MM.1S (cell line): ENCODE measurements around the gene PSMB8.
"Not testable (repeated sequence)": the region's sequence is repeated elsewhere in the genome, so short reads cannot be mapped to it uniquely, and the experiment has no call there.

Experiments used
- DNase-seq: peaks from one replicate; pipeline ENCODE4 v3.0.0-alpha.2; 2015
- H2AFZ ChIP-seq: fragments of 300-600 bp; sonication (generic); 2 replicates; pipeline ENCODE4 v1.6.0; 2016; ENCODE audit warnings: antibody characterized with exemption, low read length
- H3F3A ChIP-seq: fragments of 300-600 bp; sonication (generic); 2 replicates; pipeline ENCODE4 v1.6.1; 2016; ENCODE audit warnings: mild to moderate bottlenecking, antibody characterized with exemption, low read length, moderate library complexity, mixed read lengths; ENCODE audit not compliant: insufficient read depth
- H3K27ac ChIP-seq: fragments of 300-600 bp; sonication (generic); 2 replicates; pipeline ENCODE4 v1.5.1; 2016; ENCODE audit warnings: mild to moderate bottlenecking, low read length
- H3K27me3 ChIP-seq: fragments of 300-600 bp; sonication (generic); replicated peaks from 2 replicates; pipeline ENCODE4 v1.6.0; 2016; ENCODE audit warnings: low read length; ENCODE audit not compliant: insufficient read depth
- H3K36me3 ChIP-seq: fragments of 300-600 bp; sonication (generic); replicated peaks from 2 replicates; pipeline ENCODE4 v1.6.1; 2016; ENCODE audit warnings: mild to moderate bottlenecking, low read length, mixed read lengths; ENCODE audit not compliant: insufficient read depth
- H3K4me1 ChIP-seq: fragments of 300-600 bp; sonication (generic); 2 replicates; pipeline ENCODE4 v1.6.1; 2016; ENCODE audit warnings: low read length, mixed read lengths
- H3K4me2 ChIP-seq: fragments of 300-600 bp; sonication (generic); 2 replicates; pipeline ENCODE4 v1.6.0; 2016; ENCODE audit warnings: low read depth, low read length
- H3K4me3 ChIP-seq: fragments of 300-600 bp; sonication (generic); 2 replicates; pipeline ENCODE4 v1.5.1; 2016; ENCODE audit warnings: low read length, mixed read lengths
- H3K79me2 ChIP-seq: fragments of 300-600 bp; sonication (generic); 2 replicates; pipeline ENCODE4 v1.6.1; 2016; ENCODE audit warnings: mixed run types, low read length, mixed read lengths
- H3K9ac ChIP-seq: fragments of 300-600 bp; sonication (generic); 2 replicates; pipeline ENCODE4 v1.6.1; 2016; ENCODE audit warnings: low read length, mixed read lengths
- H3K9me2 ChIP-seq: fragments of 300-600 bp; sonication (generic); replicated peaks from 2 replicates; pipeline ENCODE4 v1.6.1; 2016; ENCODE audit warnings: mild to moderate bottlenecking, low read length, mixed read lengths; ENCODE audit not compliant: insufficient read depth
- H3K9me3 ChIP-seq: fragments of 300-600 bp; sonication (generic); replicated peaks from 2 replicates; pipeline ENCODE4 v1.6.1; 2016; ENCODE audit warnings: mild to moderate bottlenecking, low read length, mixed read lengths; ENCODE audit not compliant: insufficient read depth
- H4K20me1 ChIP-seq: fragments of 300-600 bp; sonication (generic); 2 replicates; pipeline ENCODE4 v1.6.1; 2016; ENCODE audit warnings: mild to moderate bottlenecking, low read length, moderate library complexity, mixed read lengths; ENCODE audit not compliant: insufficient read depth
- CTCF ChIP-seq: fragments of 300-600 bp; sonication (generic); IDR thresholded peaks from 2 replicates; pipeline ENCODE4 v1.5.1; 2016; ENCODE audit warnings: antibody characterized with exemption, low read length, mixed read lengths
- EZH2 ChIP-seq: fragments of 300-600 bp; sonication (generic); optimal IDR thresholded peaks from 2 replicates; pipeline ENCODE3; 2017; ENCODE audit warnings: low read depth, mild to moderate bottlenecking, antibody characterized with exemption, low read length, mixed read lengths
- EZH2phosphoT487 ChIP-seq: fragments of 300-600 bp; sonication (generic); IDR thresholded peaks from 2 replicates; pipeline ENCODE4 v1.6.1; 2018; ENCODE audit warnings: antibody characterized with exemption, low read length

Gene PSMB8

GRCh38 chr6:32876603-32877002 is 32.8 kb upstream of the PSMB8 start:
- Histone ChIP-seq H2AFZ (no peak overlapping the region), H3K27ac (no peak overlapping the region), H3K4me2 (no peak overlapping the region), H4K20me1 (no peaks in the 10 kb centered on the region), H3K27me3 (no peaks in the 10 kb centered on the region; the same call in 1 of the 2 replicates), H3K9me3 (no peaks in the 10 kb centered on the region), H3K4me3 (no peak overlapping the region), H3K36me3 (no peaks in the 10 kb centered on the region), H3K9me2 (no peaks in the 10 kb centered on the region), H3K4me1 (0 out of 2 replicates have a peak, but pooled peaks cover 4% of the 10 kb centered on the region), H3F3A (no peaks in the 10 kb centered on the region), H3K9ac (no peak overlapping the region), H3K79me2 (no peaks in the 10 kb centered on the region)
- no peak for DNase-seq
- TF ChIP-seq CTCF (no peak), EZH2 (no peak), EZH2phosphoT487 (no peak)

- not testable (repeated sequence) for H4K20me1 ChIP-seq, DNase-seq, H3K27ac ChIP-seq, H3F3A ChIP-seq, H3K27me3 ChIP-seq, H3K9ac ChIP-seq, H3K4me3 ChIP-seq, H2AFZ ChIP-seq, H3K36me3 ChIP-seq, H3K9me2 ChIP-seq, H3K4me1 ChIP-seq, H3K79me2 ChIP-seq, H3K9me3 ChIP-seq, H3K4me2 ChIP-seq
Measured at GRCh38 chr6:32873947-32874346, 30.1 kb upstream of the PSMB8 start.

GRCh38 chr6:32868257-32868788 is 24.5 kb upstream of the PSMB8 start:
- peak; percentile 89 for TF ChIP-seq CTCF
- TF ChIP-seq EZH2: no peak
- TF ChIP-seq EZH2phosphoT487: no peak
- peak; percentile 79 for DNase-seq
- Histone ChIP-seq H3K79me2 (no peaks in the 10 kb centered on the region), H4K20me1 (no peaks in the 10 kb centered on the region), H3K9ac (no peak overlapping the region), H3K9me3 (no peaks in the 10 kb centered on the region), H3K36me3 (no peaks in the 10 kb centered on the region), H3K27ac (no peak overlapping the region), H3F3A (no peaks in the 10 kb centered on the region), H3K9me2 (no peaks in the 10 kb centered on the region), H3K4me3 (no peak overlapping the region), H2AFZ (no peak overlapping the region), H3K4me2 (no peak overlapping the region), H3K4me1 (0 out of 2 replicates have a peak, but pooled peaks cover 3% of the 10 kb centered on the region), H3K27me3 (no peaks in the 10 kb centered on the region)

- no peaks in the 10 kb centered on the region for H3K9me3 ChIP-seq
- H3K79me2 ChIP-seq: no peaks in the 10 kb centered on the region
- no peak overlapping the region; the same call in 1 of the 2 replicates for H2AFZ ChIP-seq
- H3F3A ChIP-seq: no peaks in the 10 kb centered on the region
- H3K4me2 ChIP-seq: no peak overlapping the region
- no peak for TF ChIP-seq EZH2
- no peak for TF ChIP-seq EZH2phosphoT487
- TF ChIP-seq CTCF: no peak
- no peaks in the 10 kb centered on the region for H3K27me3 ChIP-seq
- DNase-seq: no peak
- no peak overlapping the region for H3K9ac ChIP-seq
- no peaks in the 10 kb centered on the region for H4K20me1 ChIP-seq
- H3K9me2 ChIP-seq: no peaks in the 10 kb centered on the region
- H3K36me3 ChIP-seq: no peaks in the 10 kb centered on the region
- H3K27ac ChIP-seq: no peak overlapping the region
- H3K4me3 ChIP-seq: no peak overlapping the region
- 0 out of 2 replicates have a peak, but pooled peaks cover 3% of the 10 kb centered on the region for H3K4me1 ChIP-seq
Measured at GRCh38 chr6:32867554-32868256, 23.9 kb upstream of the PSMB8 start.
